Heart left ventricle (tissue), 16 donors: ENCODE measurements around the gene KCNJ1. TPM values are rescaled to one million over a fixed set of nuclear protein-coding genes. Genes with fewer than 3 reads are reported as not detected.

Experiments used
- ATAC-seq, 4 donors: fragments of 200-7000 bp; cut with Tn5 transposase; one replicate each; pipeline ENCODE4 v1.9.1; 2020 to 2022; ENCODE audit warnings: moderate library complexity in 4 of 4, mild to moderate bottlenecking in 3 of 4, moderate number of reproducible peaks in 1 of 4
- DNase-seq, 5 donors: peaks; one replicate each; pipeline ENCODE4 v3.0.0-alpha.2; 2020
- H3K27ac ChIP-seq, 12 donors: fragments of 200-600 bp; sonication (generic) in 4 of 12; one replicate each; pipeline versions ENCODE4 v1.5.0 to v1.8.0; 2016 to 2022; ENCODE audit warnings: mild to moderate bottlenecking in 2 of 12
- H3K27me3 ChIP-seq, 9 donors: fragments of 200-600 bp; sonication (generic) in 2 of 9; one replicate each; pipeline versions ENCODE4 v1.5.1 to v1.8.0; 2016 to 2022; ENCODE audit warnings: mild to moderate bottlenecking in 3 of 9
- H3K36me3 ChIP-seq, 9 donors: fragments of 200-600 bp; sonication (generic) in 2 of 9; one replicate each; pipeline versions ENCODE4 v1.5.0 to v1.8.0; 2018 to 2022; ENCODE audit warnings: mild to moderate bottlenecking in 2 of 9
- H3K4me1 ChIP-seq, 12 donors: fragments of 200-600 bp; sonication (generic) in 4 of 12; one replicate each; pipeline versions ENCODE4 v1.5.0 to v1.8.0; 2016 to 2022; ENCODE audit warnings: mild to moderate bottlenecking in 3 of 12
- H3K4me3 ChIP-seq, 12 donors: fragments of 200-600 bp; sonication (generic) in 4 of 12; one replicate each; pipeline versions ENCODE4 v1.5.0 to v1.8.0; 2017 to 2022; ENCODE audit warnings: mild to moderate bottlenecking in 9 of 12, moderate library complexity in 4 of 12
- H3K9me3 ChIP-seq, 12 donors: fragments of 200-600 bp; sonication (generic) in 4 of 12; one replicate each; pipeline versions ENCODE4 v1.5.0 to v1.8.0; 2016 to 2022; ENCODE audit warnings: mild to moderate bottlenecking in 1 of 12
- CTCF ChIP-seq, 12 donors: fragments of 200-600 bp; sonication (generic) in 4 of 12; IDR thresholded peaks; one replicate each; pipeline versions ENCODE4 v1.5.0 to v1.8.0; 2018 to 2022; ENCODE audit warnings: antibody characterized with exemption in 12 of 12, mild to moderate bottlenecking in 5 of 12
- POLR2A ChIP-seq, 2 donors: fragments of 450-650 bp; IDR thresholded peaks; one replicate each; pipeline ENCODE4 v1.6.1; 2017; ENCODE audit warnings: antibody characterized with exemption in 2 of 2, mild to moderate bottlenecking in 2 of 2, moderate library complexity in 2 of 2
- WGBS, 4 donors: extraction: QIAGEN DNeasy Blood & Tissue Kit in 2 of 4; methylation state at CpG; one replicate each; pipeline versions ENCODE4 v1.1.5 to v1.1.7; 2013 to 2018; 5-methylcytosine and 5-hydroxymethylcytosine counted together
- intact Hi-C, 10 donors: fragments of 100-400 bp; cut with DNase I; formaldehyde crosslinking; loops; one replicate each; pipeline versions ENCODE4 v1.11.1 to v1.14.2; 2022
- polyA plus RNA-seq, 2 donors: library from polyadenylated mRNA; stranded (reverse); fragments of 200-250 nt; gene quantifications; one replicate each; pipeline ENCODE4 v1.2.3, GENCODE V29; 2013
- total RNA-seq, 9 donors: library from RNA; depleted of rRNA in 2 of 9; stranded (reverse); fragments of >200 nt in 2 of 9; fragmentation: NEBNext Ultra II Directional in 3 of 9; extraction: Animal tissue kit (Norgen Biotek cat#: 25700) in 3 of 9; gene quantifications; one replicate each; pipeline versions ENCODE4 v1.1.0 to v1.2.4, GENCODE V29; 2016 to 2023
- donor health status: ischemic (EF 13 %, LVEDD 7.1; RV severe dilation, severe dysfunction).
- donor health status: healthy with polysubstance abuse.
- donor health status: DM: no; HTN: yes; CAD: no.
- donor health status: DM: no; HTN: no; CAD: no.
- donor health status: ischemic (EF 25% LVEDD 6.9; RV normal size, moderate dysfunction).
- donor health status: ischemic (EF 25% LVEDD 5.7; RV mildly dilated, moderate dysfunction).
- donor health status: healthy.
- donor health status: DM: yes; HTN: yes; CAD: no.
- donor health status: ischemic (EF 35%, LVEDD 5.7; RV mildly dilated, moderate dysfunction).
- donor health status: nonischemic (EF 11% LVEDD 7.7; RV severe dilation, severe dysfunction).
- donor health status: DM: yes; HTN: yes; CAD: no.
- donor health status: PGD.
- donor health status: ischemic (EF 29% LVEDD 5.4; RV normal size, mild dysfunction).
- donor health status: nonischemic (EF 23%, LVEDD 6.1; RV moderate dilation, normal function).

KCNJ1 gene
- total and polyA plus RNA-seq, 11 donors: 0.08 to 0.50 (median 0.23) TPM; not detected in 6

DNA sequence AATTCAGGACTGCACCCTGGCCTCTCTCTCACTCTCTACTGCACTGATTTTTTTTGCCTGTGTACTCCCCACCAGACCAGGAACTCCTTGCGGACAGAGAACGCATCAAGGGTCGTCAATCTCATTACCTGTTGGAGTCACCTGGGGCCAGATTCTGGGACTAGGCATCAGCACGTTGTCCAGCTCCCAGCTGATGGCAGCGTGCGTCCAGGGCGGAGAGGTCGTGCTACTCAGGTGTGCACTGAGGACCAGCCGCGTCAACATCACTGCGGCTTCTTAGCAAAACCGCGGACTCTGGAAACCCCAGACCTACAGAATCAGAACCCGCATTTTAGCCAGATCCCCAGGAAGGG lies 37.2 kb upstream of the KCNJ1 start:
- intact Hi-C loops: no loop called here
- Histone ChIP-seq H3K9me3 (no peaks in the 10 kb centered on the region), H3K27ac (peak overlapping the region in 6 of 12 donors; percentile 1 to 88 (median 73)), H3K27me3 (peaks cover 0 to 3% (median 0%) of the 10 kb centered on the region in 9 donors), H3K4me3 (peak overlapping the region in 1 of 12 donors; percentile 69), H3K4me1 (peaks cover 0 to 60% (median 21%) of the 10 kb centered on the region in 12 donors), H3K36me3 (no peaks in the 10 kb centered on the region)
- WGBS, 4 donors: 77 to 88% (median 86%) methylated on average over 13 to 14 of the region's 14 CpGs
- DNase-seq (no peak), ATAC-seq (no peak)
- TF ChIP-seq POLR2A (IDR thresholded peaks at IDR 0.05) (no peak), CTCF (IDR thresholded peaks at IDR 0.05) (no peak)

DNA sequence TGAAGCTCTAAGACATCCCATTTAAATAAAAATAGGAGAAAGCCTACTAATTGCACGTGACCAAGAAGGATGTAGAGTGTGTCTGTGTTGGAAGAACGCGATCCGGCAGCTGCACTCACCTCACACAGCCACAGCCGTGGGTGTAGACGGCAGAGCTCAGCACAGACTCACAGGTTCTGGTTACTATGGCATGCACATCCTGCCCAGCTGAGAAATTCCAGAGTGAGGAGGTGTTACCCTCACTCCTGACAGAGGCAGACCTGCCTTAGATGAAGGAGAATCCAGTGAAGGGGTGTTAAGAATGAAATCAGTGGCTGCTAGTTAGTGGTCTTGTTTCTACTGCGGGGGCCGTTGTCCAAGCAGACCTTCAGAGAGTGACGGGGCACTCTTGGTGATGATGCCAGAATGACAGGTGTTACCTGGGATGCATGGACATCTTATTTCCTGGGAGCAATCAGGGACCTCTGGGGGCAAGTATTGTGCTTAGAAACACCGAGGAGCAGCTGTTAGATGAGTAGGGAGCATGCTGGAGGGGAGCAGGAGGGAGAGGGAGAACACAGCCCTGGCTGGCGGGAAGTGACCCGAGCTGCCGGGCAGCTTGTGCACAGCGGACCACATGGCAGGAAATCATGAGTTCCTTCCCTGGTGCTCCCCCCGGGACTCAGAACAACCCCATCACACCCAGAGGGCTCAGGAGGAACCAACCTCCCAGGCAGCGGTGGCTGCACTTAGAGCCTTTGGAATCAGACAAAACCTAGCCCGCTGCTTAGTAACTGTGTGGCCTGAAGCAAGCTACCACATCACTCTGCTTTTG lies 36.4 kb upstream of the KCNJ1 start:
- ATAC-seq (peak in 2 of 4 donors; percentile 33 to 53), DNase-seq (peak; percentile 50 to 76 (median 54))
- intact Hi-C loops: no loop called here

GRCh38 chr11:128902515-128903066 lies 35.5 kb upstream of the KCNJ1 start:
- TF ChIP-seq CTCF (IDR thresholded peaks at IDR 0.05) (no peak), POLR2A (IDR thresholded peaks at IDR 0.05) (no peak)
- H3K27ac ChIP-seq: no peak overlapping the region
- no peaks in the 10 kb centered on the region for H3K9me3 ChIP-seq
- ATAC-seq (no peak), DNase-seq (no peak)
- peaks cover 0 to 60% (median 11%) of the 10 kb centered on the region in 12 donors for H3K4me1 ChIP-seq
- H3K27me3 ChIP-seq: peaks cover 0 to 3% (median 0%) of the 10 kb centered on the region in 9 donors
- no peak overlapping the region for H3K4me3 ChIP-seq
- 90 to 95% (median 93%) methylated on average over 10 of the region's 10 CpGs for WGBS, 4 donors
- intact Hi-C loops: no loop called here
- H3K36me3 ChIP-seq: no peaks in the 10 kb centered on the region

More for the DNA sequence above, 36.4 kb upstream of the KCNJ1 start:
- no peak for TF ChIP-seq POLR2A (IDR thresholded peaks at IDR 0.05)
- TF ChIP-seq CTCF (IDR thresholded peaks at IDR 0.05): no peak
- Histone ChIP-seq H3K4me3 (no peak overlapping the region), H3K4me1 (peaks cover 0 to 60% (median 14%) of the 10 kb centered on the region in 12 donors), H3K27me3 (peaks cover 0 to 3% (median 0%) of the 10 kb centered on the region in 9 donors), H3K9me3 (no peaks in the 10 kb centered on the region), H3K36me3 (no peaks in the 10 kb centered on the region), H3K27ac (peak overlapping the region in 2 of 12 donors; percentile 79 to 88)
- 62 to 66% (median 63%) methylated on average over 17 of the region's 17 CpGs for WGBS, 4 donors
